ENCODE data around the gene KLHL22. TPM values are rescaled to one million over a fixed set of nuclear protein-coding genes. Genes with fewer than 3 reads are reported as not detected.

The KLHL22 gene
- total and polyA plus RNA-seq, 2 of the 13 experiments (the other 11 are each of a cell fraction or from before 2014, with no cell fraction given), result 10.9 to 14.8 TPM

- peak; percentile 45 for TF ChIP-seq ZNF770 (CRISPR knock-in tag; IDR thresholded peaks at IDR 0.05)
- peak; percentile 73; the same call in 1 of the 2 replicates for TF ChIP-seq ZBTB7A (CRISPR knock-in tag; IDR thresholded peaks at IDR 0.05)
- TF ChIP-seq ZNF230 (CRISPR knock-in tag; IDR thresholded peaks at IDR 0.05), result peak; percentile 85
- TF ChIP-seq ZBTB3 (CRISPR knock-in tag; IDR thresholded peaks at IDR 0.05; ENCODE audit: borderline replicate concordance, low read depth), result peak; percentile 76; the same call in 1 of the 2 replicates
- no peak for TF ChIP-seq NCOA1 (CRISPR knock-in tag; IDR thresholded peaks at IDR 0.05)
- TF ChIP-seq ZFP62 (CRISPR knock-in tag; IDR thresholded peaks at IDR 0.05), result peak; percentile 89; the same call in 1 of the 2 replicates
- 0 out of 2 replicates have a peak, but pooled peaks have one; percentile 18 for TF ChIP-seq ONECUT2 (CRISPR knock-in tag; IDR thresholded peaks at IDR 0.05)
- TF ChIP-seq HOXA9 (CRISPR knock-in tag; IDR thresholded peaks at IDR 0.05; ENCODE audit: borderline replicate concordance), result 0 out of 2 replicates have a peak, but pooled peaks have one; percentile 28
- no peak for TF ChIP-seq CENPX (CRISPR knock-in tag; IDR thresholded peaks at IDR 0.05)
- peak; percentile 90 for TF ChIP-seq ZNF639 (CRISPR knock-in tag; conservative IDR thresholded peaks at IDR 0.05)
- peak; percentile 92 to 93 for TF ChIP-seq HMGXB4 (CRISPR knock-in tag; IDR thresholded peaks at IDR 0.05; ENCODE audit: borderline replicate concordance in 1 of 2, low read depth in 1 of 2)
- TF ChIP-seq THAP11 (CRISPR knock-in tag; IDR thresholded peaks at IDR 0.05), result peak; percentile 100
- peak; percentile 25; the same call in 1 of the 2 replicates for TF ChIP-seq ZBTB33 (CRISPR knock-in tag; IDR thresholded peaks at IDR 0.05)
- 0 out of 2 replicates have a peak, but pooled peaks have one; percentile 77 for TF ChIP-seq ZFP36L1 (CRISPR knock-in tag; IDR thresholded peaks at IDR 0.05)
- TF ChIP-seq ISL2 (CRISPR knock-in tag; IDR thresholded peaks at IDR 0.05), result peak; percentile 81
- TF ChIP-seq ETV5 (CRISPR knock-in tag; IDR thresholded peaks at IDR 0.05; ENCODE audit: borderline replicate concordance), result peak; percentile 84
- TF ChIP-seq TEAD2 (CRISPR knock-in tag; IDR thresholded peaks at IDR 0.05), result no peak
Measured at GRCh38 chr22:20507253-20508066, 11.9 kb upstream of the KLHL22 start, which contains the start of gene MED15 (continued).

Measured in HepG2 (cell line).